HG03025 (cell line): ENCODE measurements around the gene PLEKHM1.
"Not testable (repeated sequence)": the region's sequence is repeated elsewhere in the genome, so short reads cannot be mapped to it uniquely, and the experiment has no call there.

Experiments
- ATAC-seq: cut with Tn5 transposase; IDR thresholded peaks from one replicate; pipeline ENCODE4 v1.9.1; 2021; ENCODE audit warnings: mild to moderate bottlenecking, moderate library complexity; ENCODE audit not compliant: unreplicated experiment, low FRiP score

The PLEKHM1 gene

GRCh38 chr17:45490615-45491433, at the start of gene PLEKHM1:
PLEKHM1 (minus strand) TSS chr17:45490721; CDS start chr17:45482484, 8,237 bp downstream.
- peak; percentile 85 for ATAC-seq

- not testable (repeated sequence) for ATAC-seq
These were observed 47.6 kb upstream of the PLEKHM1 start for GRCh38 chr17:45538168-45538567.

GRCh38 chr17:45506072-45506471, 15.6 kb upstream of the PLEKHM1 start:
- ATAC-seq = not testable (repeated sequence)

GRCh38 chr17:45505183-45505582, 14.7 kb upstream of the PLEKHM1 start:
- ATAC-seq = not testable (repeated sequence)

GRCh38 chr17:45501092-45501707, 10.7 kb upstream of the PLEKHM1 start:
- ATAC-seq = not testable (repeated sequence)

GRCh38 chr17:45500478-45500877, 10.0 kb upstream of the PLEKHM1 start:
- not testable (repeated sequence) for ATAC-seq

- ATAC-seq = not testable (repeated sequence)
These were observed 8.7 kb upstream of the PLEKHM1 start for GRCh38 chr17:45499208-45499607.

- not testable (repeated sequence) for ATAC-seq
These were observed 7.9 kb upstream of the PLEKHM1 start for GRCh38 chr17:45498377-45498776.

- not testable (repeated sequence) for ATAC-seq
These were observed 6.9 kb upstream of the PLEKHM1 start for GRCh38 chr17:45497449-45497848.

- not testable (repeated sequence) for ATAC-seq
These were observed 6.0 kb upstream of the PLEKHM1 start for GRCh38 chr17:45496507-45496906.

- not testable (repeated sequence) for ATAC-seq
These were observed 4.0 kb upstream of the PLEKHM1 start for GRCh38 chr17:45494556-45494955.

- not testable (repeated sequence) for ATAC-seq
These were observed 1.6 kb upstream of the PLEKHM1 start for GRCh38 chr17:45492156-45492555.

GRCh38 chr17:45490198-45490597, 323 bp downstream of the PLEKHM1 start:
- peak; percentile 21 for ATAC-seq

- not testable (repeated sequence) for ATAC-seq
These were observed 2.8 kb downstream of the PLEKHM1 start for GRCh38 chr17:45487704-45488103.

- not testable (repeated sequence) for ATAC-seq
These were observed 6.8 kb downstream of the PLEKHM1 start for GRCh38 chr17:45483591-45484216.

GRCh38 chr17:45483177-45483576, 7.3 kb downstream of the PLEKHM1 start:
- not testable (repeated sequence) for ATAC-seq

GRCh38 chr17:45482317-45482716, 8.2 kb downstream of the PLEKHM1 start:
- not testable (repeated sequence) for ATAC-seq

- ATAC-seq = not testable (repeated sequence)
These were observed 15.1 kb downstream of the PLEKHM1 start for GRCh38 chr17:45475436-45475835.

- not testable (repeated sequence) for ATAC-seq
These were observed 18.3 kb downstream of the PLEKHM1 start for GRCh38 chr17:45472249-45472648.

GRCh38 chr17:45469204-45469563, 21.3 kb downstream of the PLEKHM1 start:
- ATAC-seq = not testable (repeated sequence)
